Measurements from ENCODE around the gene DAP. TPM values are rescaled to one million over a fixed set of nuclear protein-coding genes. Genes with fewer than 3 reads are reported as not detected.

The DAP gene
- total RNA-seq, 1 donor from 2014 or later: 102 TPM

GRCh38 chr5:10629682-10630081 lies 131.4 kb downstream of the DAP start:
- H3K4me1 Mint-ChIP-seq (ENCODE audit: unreplicated experiment): peaks cover 21% of the 10 kb centered on the region
- H3K27me3 Mint-ChIP-seq: peaks cover 5% of the 10 kb centered on the region
- no peak for DNase-seq (ENCODE audit: extremely low spot score, unreplicated experiment)
- H3K36me3 Mint-ChIP-seq: no peaks in the 10 kb centered on the region
- H3K4me3 Mint-ChIP-seq: no peak overlapping the region
- no peak overlapping the region for H3K27ac Mint-ChIP-seq
- TF ChIP-seq CTCF (conservative IDR thresholded peaks at IDR 0.05): no peak
- no peaks in the 10 kb centered on the region for H3K9me3 Mint-ChIP-seq

Other genes starting within 250 kb of the DAP start
- gene ANKRD33B, start 197.2 kb downstream of the DAP start, total RNA-seq (ENCODE audit: low replicate concordance): 3.4 and 5.4 TPM in 2 replicates

All from type B pancreatic cell (in vitro differentiated cells).